GM12878 (cell line): ENCODE measurements around the gene ENPP4.

Experiments used
- BHLHE40 ChIP-seq, 2 experiments: fragments of 450-650 bp in 1 of 2; IDR thresholded peaks; 2 replicates each; pipeline ENCODE4 v1.6.1; 2011 to 2017; ENCODE audit warnings: low read depth in 2 of 2, borderline replicate concordance in 1 of 2, improper control_type of control experiment in 1 of 2, low read length in 1 of 2, mild to moderate bottlenecking in 1 of 2
- CHD2 ChIP-seq: IDR thresholded peaks from 2 replicates; pipeline ENCODE4 v1.6.1; 2011; ENCODE audit warnings: low read depth, low read length, improper control_type of control experiment, borderline replicate concordance
- CHD4 ChIP-seq: fragments of 200-600 bp; sonication (generic); IDR thresholded peaks from 2 replicates; pipeline ENCODE4 v1.6.1; 2016; ENCODE audit warnings: mild to moderate bottlenecking
- CTCF ChIP-seq, 3 experiments: IDR thresholded peaks in 2 of 3; conservative IDR thresholded peaks in 1 of 3; 2 replicates each; pipeline ENCODE4 v1.5.1; 2011; ENCODE audit warnings: low read depth in 3 of 3, low read length in 3 of 3, mild to moderate bottlenecking in 3 of 3, control low read depth in 2 of 3, moderate library complexity in 2 of 3, inconsistent platforms in 1 of 3, mixed read lengths in 1 of 3; ENCODE audit not compliant: control insufficient read depth in 2 of 3, insufficient read depth in 1 of 3; ENCODE audit errors: extremely low read depth in 1 of 3
- EGR1 ChIP-seq, 2 experiments: IDR thresholded peaks; 1 replicate in 1 of 2; 2 replicates in 1 of 2; pipeline ENCODE4 v1.6.1; 2011 to 2012; ENCODE audit warnings: low read depth in 2 of 2, low read length in 2 of 2, borderline replicate concordance in 1 of 2, mild to moderate bottlenecking in 1 of 2, moderate library complexity in 1 of 2
- FOXM1 ChIP-seq: IDR thresholded peaks from 2 replicates; pipeline ENCODE4 v1.6.1; 2012; ENCODE audit warnings: low read depth, mild to moderate bottlenecking, inconsistent platforms, low read length, moderate library complexity
- JUND ChIP-seq: IDR thresholded peaks from 2 replicates; pipeline ENCODE4 v1.6.1; 2012; ENCODE audit warnings: low read depth, mild to moderate bottlenecking, low read length, improper control_type of control experiment, moderate library complexity
- PBX3 ChIP-seq: IDR thresholded peaks from 2 replicates; pipeline ENCODE4 v1.6.1; 2011; ENCODE audit warnings: mild to moderate bottlenecking, low read depth, low read length, moderate library complexity; ENCODE audit not compliant: insufficient replicate concordance
- SMAD5 ChIP-seq: IDR thresholded peaks from 2 replicates; pipeline ENCODE4 v1.6.1; 2016; ENCODE audit warnings: antibody characterized with exemption, low read depth

GRCh38 chr6:46144270-46144669 is 14.5 kb downstream of the ENPP4 start:
- TF ChIP-seq PBX3 (no peak), FOXM1 (no peak), EGR1 (IDR thresholded peaks at IDR 0.05; ENCODE audit: borderline replicate concordance in 1 of 2, low read depth in 2 of 2, low read length in 2 of 2) (no peak), CHD4 (no peak), JUND (no peak), SMAD5 (no peak), BHLHE40 (IDR thresholded peaks at IDR 0.05; ENCODE audit: borderline replicate concordance in 1 of 2, low read depth in 2 of 2, low read length in 1 of 2) (no peak), CHD2 (no peak), CTCF (IDR thresholded peaks at IDR 0.05 in 2 of 3, conservative IDR thresholded peaks at IDR 0.05 in 1 of 3; ENCODE audit: control insufficient read depth in 2 of 3, extremely low read depth in 1 of 3, insufficient read depth in 1 of 3, low read depth in 3 of 3, low read length in 3 of 3) (no peak)
